GM12878 (cell line): ENCODE results near the gene DTNBP1. TPM values are rescaled to one million over a fixed set of nuclear protein-coding genes. Genes with fewer than 3 reads are reported as not detected.

Experiments
- ATAC-seq: fragments of 200-7000 bp; cut with Tn5 transposase; 3 replicates; pipeline ENCODE4 v1.9.1; 2020; ENCODE audit warnings: mild to moderate bottlenecking, moderate library complexity
- BruUV-seq: library from RNA; stranded (reverse); fragments of 400-500 nt; replicated peaks from 2 replicates; lab custom pipeline; 2021; lab: Mats Ljungman, UMichigan
- CTCF ChIA-PET: fragments of 300-600 bp; sonication (Branson Sonifier 250); formaldehyde crosslinking; extraction: SDS; loops from one replicate; lab custom pipeline; 2021; ENCODE audit warnings: inconsistent platforms; lab: Yijun Ruan, JAX
- POLR2A ChIA-PET: fragments of 350-600 bp; formaldehyde crosslinking; extraction: SDS; loops from one replicate; lab custom pipeline; 2021; ENCODE audit warnings: inconsistent platforms; lab: Charles Lee
- RAD21 ChIA-PET: fragments of 300-600 bp; sonication (Branson Sonifier 250); formaldehyde crosslinking; loops from one replicate; lab custom pipeline; 2023; ENCODE audit warnings: antibody characterized with exemption; ENCODE audit not compliant: unreplicated experiment; lab: Charles Lee
- SMC1A ChIA-PET: fragments of 300-600 bp; sonication (Branson Sonifier 250); formaldehyde crosslinking; loops from one replicate; lab custom pipeline; 2023; ENCODE audit not compliant: unreplicated experiment, uncharacterized antibody; lab: Charles Lee
- DNase-seq: peaks from one replicate; pipeline ENCODE4 v3.0.0-alpha.2; 2011; ENCODE audit warnings: low read depth, low spot score
- FAIRE-seq: peaks from 3 replicates; lab custom pipeline; 2011; peaks lifted over from hg19 to GRCh38; lab: Jason Lieb, UNC
- H2AFZ ChIP-seq: 2 replicates; pipeline ENCODE4 v1.6.0; 2011; ENCODE audit warnings: low read depth, low read length, control low read depth; ENCODE audit not compliant: control insufficient read depth
- H3K27ac ChIP-seq: 2 replicates; pipeline ENCODE4 v1.5.1; 2011; ENCODE audit warnings: control low read depth; ENCODE audit not compliant: control insufficient read depth, insufficient read depth
- H3K27me3 ChIP-seq, 2 experiments: replicated peaks in 1 of 2; 2 replicates each; pipeline versions ENCODE4 v1.6.0 to v1.6.1; 2011; ENCODE audit warnings: low read length in 1 of 2; ENCODE audit not compliant: control insufficient read depth in 2 of 2, insufficient read depth in 2 of 2
- H3K36me3 ChIP-seq, 2 experiments: 2 replicates each; pipeline ENCODE4 v1.5.1; 2011; ENCODE audit warnings: low read length in 1 of 2; ENCODE audit not compliant: control insufficient read depth in 2 of 2, insufficient read depth in 2 of 2
- H3K4me1 ChIP-seq: 2 replicates; pipeline ENCODE4 v1.6.1; 2011; ENCODE audit warnings: mild to moderate bottlenecking, low read length, moderate library complexity, mixed read lengths; ENCODE audit not compliant: control insufficient read depth, insufficient read depth
- H3K4me2 ChIP-seq: 2 replicates; pipeline ENCODE4 v1.6.0; 2011; ENCODE audit warnings: control low read depth; ENCODE audit not compliant: control insufficient read depth, insufficient read depth
- H3K4me3 ChIP-seq: fragments of 200-600 bp; sonication (generic); 2 replicates; pipeline ENCODE4 v1.5.1; 2016
- H3K79me2 ChIP-seq: 2 replicates; pipeline ENCODE4 v1.6.0; 2011; ENCODE audit warnings: low read length; ENCODE audit not compliant: control insufficient read depth, insufficient read depth
- H3K9ac ChIP-seq: 2 replicates; pipeline ENCODE4 v1.8.0; 2011; ENCODE audit warnings: low read length, control low read depth, mixed read lengths; ENCODE audit not compliant: control insufficient read depth, insufficient read depth
- H3K9me3 ChIP-seq: replicated peaks from 3 replicates; pipeline ENCODE4 v1.5.1; 2011; ENCODE audit warnings: mild to moderate bottlenecking, low read length; ENCODE audit not compliant: control insufficient read depth, insufficient read depth
- H4K20me1 ChIP-seq: 2 replicates; pipeline ENCODE4 v1.6.0; 2011; ENCODE audit not compliant: control insufficient read depth, insufficient read depth
- ASH2L ChIP-seq: fragments of 300-600, 200-600 bp; sonication (generic); IDR thresholded peaks from 2 replicates; pipeline ENCODE4 v1.6.1; 2017; ENCODE audit warnings: low read depth, mild to moderate bottlenecking, borderline replicate concordance
- CBFB ChIP-seq: IDR thresholded peaks from 2 replicates; pipeline ENCODE4 v1.6.1; 2016; ENCODE audit warnings: antibody characterized with exemption, low read depth
- GATAD2B ChIP-seq: fragments of 450-650 bp; conservative IDR thresholded peaks from 2 replicates; pipeline ENCODE4 v1.6.1; 2017; ENCODE audit warnings: low read depth, mild to moderate bottlenecking, moderate library complexity
- HCFC1 ChIP-seq: fragments of 150-350 bp; IDR thresholded peaks from 2 replicates; pipeline ENCODE4 v1.6.1; 2014; ENCODE audit warnings: low read length
- NFYB ChIP-seq: IDR thresholded peaks from 2 replicates; pipeline ENCODE4 v1.6.1; 2011; ENCODE audit warnings: low read depth, mild to moderate bottlenecking, low read length, improper control_type of control experiment, moderate library complexity; ENCODE audit not compliant: insufficient read depth
- SMARCA5 ChIP-seq: fragments of 450-650 bp; IDR thresholded peaks from 2 replicates; pipeline ENCODE4 v1.6.1; 2017; ENCODE audit warnings: mild to moderate bottlenecking
- STAT3 ChIP-seq: IDR thresholded peaks from 2 replicates; pipeline ENCODE4 v1.6.1; 2011; ENCODE audit warnings: low read depth, low read length, improper control_type of control experiment
- SUPT20H ChIP-seq: IDR thresholded peaks from 2 replicates; pipeline ENCODE4 v1.6.1; 2011; ENCODE audit warnings: low read depth, mild to moderate bottlenecking, low read length, moderate library complexity, borderline replicate concordance; ENCODE audit not compliant: control insufficient read depth
- YBX1 ChIP-seq: fragments of 450-650 bp; IDR thresholded peaks from 2 replicates; pipeline ENCODE4 v1.6.1; 2016; ENCODE audit warnings: antibody characterized with exemption
- YY1 ChIP-seq: IDR thresholded peaks from 2 replicates; pipeline ENCODE4 v1.6.1; 2011; ENCODE audit warnings: low read depth, mild to moderate bottlenecking, low read length
- ZNF24 ChIP-seq: fragments of 450-650 bp; IDR thresholded peaks from 2 replicates; pipeline ENCODE4 v1.6.1; 2017; ENCODE audit warnings: antibody characterized with exemption, mild to moderate bottlenecking
- WGBS: methylation state at CpG from one replicate; pipeline ENCODE4 v1.1.6; 2016; ENCODE audit warnings: low lambda C conversion rate; ENCODE audit not compliant: insufficient replicate concordance, insufficient coverage; ENCODE audit errors: missing lambda C conversion rate; 5-methylcytosine and 5-hydroxymethylcytosine counted together
- in situ Hi-C: fragments of 300-500 bp; cut with MboI; formaldehyde crosslinking; loops from 9 replicates; pipeline ENCODE4 v1.14.3; 2018; ENCODE audit warnings: mixed read lengths
- intact Hi-C: fragments of 100-400 bp; cut with micrococcal nuclease; formaldehyde crosslinking; loops from one replicate; pipeline ENCODE4 v1.14.2; 2022; ENCODE audit not compliant: unreplicated experiment
- polyA plus RNA-seq, 11 experiments: library from polyadenylated mRNA; depleted of rRNA in 4 of 11; unstranded in 6 of 11; stranded (reverse) in 5 of 11; fragments of >200 nt; fragmentation: Nextera tagmentation in 4 of 11; fragmentation: Illumina TruSeq in 1 of 11; extraction: Ambion mirVana in 4 of 11; extraction: Trizol in 1 of 11; gene quantifications; 1 replicate in 1 of 11; 2 replicates in 10 of 11; pipeline versions ENCODE4 v1.2.1 to v1.2.3, GENCODE V29; 2011 to 2016; ENCODE audit warnings: inconsistent platforms in 2 of 11, missing spikeins in 2 of 11, low read depth in 1 of 11
- total RNA-seq, 4 experiments: library from RNA; depleted of rRNA in 3 of 4; stranded (reverse); fragments of >200 nt in 3 of 4; fragmentation: Illumina TruSeq in 1 of 4; extraction: Trizol in 1 of 4; gene quantifications; 2 replicates each; pipeline versions ENCODE4 v1.2.1 to v1.2.3, GENCODE V29; 2013 to 2021
- TF ChIP-seq, protein P1 (sequence below): fragments of 450-650 bp; IDR thresholded peaks from 2 replicates; pipeline ENCODE4 v1.6.1; 2017; ENCODE audit warnings: mild to moderate bottlenecking, moderate library complexity
- TF ChIP-seq, protein P2 (sequence below): IDR thresholded peaks from 2 replicates; pipeline ENCODE4 v1.6.1; 2012; ENCODE audit warnings: mild to moderate bottlenecking, low read depth, low read length
- TF ChIP-seq, protein P3 (sequence below), 3 experiments: IDR thresholded peaks in 2 of 3; conservative IDR thresholded peaks in 1 of 3; 2 replicates each; pipeline ENCODE4 v1.5.1; 2011; ENCODE audit warnings: low read depth in 3 of 3, low read length in 3 of 3, mild to moderate bottlenecking in 3 of 3, control low read depth in 2 of 3, moderate library complexity in 2 of 3, inconsistent platforms in 1 of 3, mixed read lengths in 1 of 3; ENCODE audit not compliant: control insufficient read depth in 2 of 3, insufficient read depth in 1 of 3; ENCODE audit errors: extremely low read depth in 1 of 3
- TF ChIP-seq, protein P4 (sequence below): IDR thresholded peaks from 2 replicates; pipeline ENCODE4 v1.6.1; 2011; ENCODE audit warnings: low read depth, mild to moderate bottlenecking, low read length, moderate library complexity, borderline replicate concordance; ENCODE audit errors: extremely low read depth

The DTNBP1 gene
- total and polyA plus RNA-seq, 10 of the 15 experiments (the other 5 are each of a cell fraction or from before 2014, with no cell fraction given) = 7.1 to 40.3 (median 20.1) TPM

DNA sequence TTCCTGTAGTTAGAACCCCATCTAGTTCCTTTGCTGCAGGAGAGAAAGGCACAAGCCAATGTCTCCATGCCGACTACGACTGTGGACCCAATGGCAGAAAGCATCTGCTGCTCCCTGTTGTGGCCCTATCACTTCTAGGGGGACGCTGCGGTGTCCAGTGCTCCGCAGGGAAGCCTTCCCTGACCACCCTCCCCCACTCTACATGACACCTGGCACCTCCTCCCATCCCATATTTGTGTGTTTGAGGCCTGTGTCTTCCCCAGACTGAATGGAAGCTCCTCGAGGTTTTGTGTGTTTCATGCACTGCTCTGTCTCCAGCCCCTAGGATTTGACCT is 159.5 kb downstream of the DTNBP1 start:
- no peak for DNase-seq
- Histone ChIP-seq H3K9me3 (no peaks in the 10 kb centered on the region), H3K9ac (no peak overlapping the region), H3K27ac (no peak overlapping the region), H2AFZ (no peak overlapping the region), H3K27me3 (no peaks in the 10 kb centered on the region), H4K20me1 (no peaks in the 10 kb centered on the region), H3K4me1 (no peaks in the 10 kb centered on the region), H3K36me3 (peaks cover 24 to 43% of the 10 kb centered on the region in 2 experiments; a peak in 3 of 4 replicates), H3K4me2 (no peak overlapping the region), H3K4me3 (no peak overlapping the region), H3K79me2 (no peaks in the 10 kb centered on the region)
- CTCF ChIA-PET = no interaction called here
- ATAC-seq = no peak
- POLR2A ChIA-PET = interaction anchor here (1.0 kb wide), 1 partner anchor 111 kb away, joined by 5 read pairs; no protein-coding TSS in a partner anchor
- in situ Hi-C loops = no loop called here
- BruUV-seq = no TSS peak
- WGBS = 88% methylated on average over 6 of the region's 6 CpGs
- FAIRE-seq = no peak
- SMC1A ChIA-PET = interaction anchor here (0.5 kb wide), 1 partner anchor 1132 kb away, joined by 3 read pairs; no protein-coding TSS in a partner anchor
- RAD21 ChIA-PET = no interaction called here
- intact Hi-C loops = no loop called here
- no peak for TF ChIP-seq SMARCA5
- TF ChIP-seq STAT3 = no peak
- TF ChIP-seq HCFC1 = no peak
- no peak for TF ChIP-seq YY1
- no peak for TF ChIP-seq ASH2L
- TF ChIP-seq, protein P1, sequence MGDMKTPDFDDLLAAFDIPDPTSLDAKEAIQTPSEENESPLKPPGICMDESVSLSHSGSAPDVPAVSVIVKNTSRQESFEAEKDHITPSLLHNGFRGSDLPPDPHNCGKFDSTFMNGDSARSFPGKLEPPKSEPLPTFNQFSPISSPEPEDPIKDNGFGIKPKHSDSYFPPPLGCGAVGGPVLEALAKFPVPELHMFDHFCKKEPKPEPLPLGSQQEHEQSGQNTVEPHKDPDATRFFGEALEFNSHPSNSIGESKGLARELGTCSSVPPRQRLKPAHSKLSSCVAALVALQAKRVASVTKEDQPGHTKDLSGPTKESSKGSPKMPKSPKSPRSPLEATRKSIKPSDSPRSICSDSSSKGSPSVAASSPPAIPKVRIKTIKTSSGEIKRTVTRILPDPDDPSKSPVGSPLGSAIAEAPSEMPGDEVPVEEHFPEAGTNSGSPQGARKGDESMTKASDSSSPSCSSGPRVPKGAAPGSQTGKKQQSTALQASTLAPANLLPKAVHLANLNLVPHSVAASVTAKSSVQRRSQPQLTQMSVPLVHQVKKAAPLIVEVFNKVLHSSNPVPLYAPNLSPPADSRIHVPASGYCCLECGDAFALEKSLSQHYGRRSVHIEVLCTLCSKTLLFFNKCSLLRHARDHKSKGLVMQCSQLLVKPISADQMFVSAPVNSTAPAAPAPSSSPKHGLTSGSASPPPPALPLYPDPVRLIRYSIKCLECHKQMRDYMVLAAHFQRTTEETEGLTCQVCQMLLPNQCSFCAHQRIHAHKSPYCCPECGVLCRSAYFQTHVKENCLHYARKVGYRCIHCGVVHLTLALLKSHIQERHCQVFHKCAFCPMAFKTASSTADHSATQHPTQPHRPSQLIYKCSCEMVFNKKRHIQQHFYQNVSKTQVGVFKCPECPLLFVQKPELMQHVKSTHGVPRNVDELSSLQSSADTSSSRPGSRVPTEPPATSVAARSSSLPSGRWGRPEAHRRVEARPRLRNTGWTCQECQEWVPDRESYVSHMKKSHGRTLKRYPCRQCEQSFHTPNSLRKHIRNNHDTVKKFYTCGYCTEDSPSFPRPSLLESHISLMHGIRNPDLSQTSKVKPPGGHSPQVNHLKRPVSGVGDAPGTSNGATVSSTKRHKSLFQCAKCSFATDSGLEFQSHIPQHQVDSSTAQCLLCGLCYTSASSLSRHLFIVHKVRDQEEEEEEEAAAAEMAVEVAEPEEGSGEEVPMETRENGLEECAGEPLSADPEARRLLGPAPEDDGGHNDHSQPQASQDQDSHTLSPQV = no peak
- TF ChIP-seq, protein P2, sequence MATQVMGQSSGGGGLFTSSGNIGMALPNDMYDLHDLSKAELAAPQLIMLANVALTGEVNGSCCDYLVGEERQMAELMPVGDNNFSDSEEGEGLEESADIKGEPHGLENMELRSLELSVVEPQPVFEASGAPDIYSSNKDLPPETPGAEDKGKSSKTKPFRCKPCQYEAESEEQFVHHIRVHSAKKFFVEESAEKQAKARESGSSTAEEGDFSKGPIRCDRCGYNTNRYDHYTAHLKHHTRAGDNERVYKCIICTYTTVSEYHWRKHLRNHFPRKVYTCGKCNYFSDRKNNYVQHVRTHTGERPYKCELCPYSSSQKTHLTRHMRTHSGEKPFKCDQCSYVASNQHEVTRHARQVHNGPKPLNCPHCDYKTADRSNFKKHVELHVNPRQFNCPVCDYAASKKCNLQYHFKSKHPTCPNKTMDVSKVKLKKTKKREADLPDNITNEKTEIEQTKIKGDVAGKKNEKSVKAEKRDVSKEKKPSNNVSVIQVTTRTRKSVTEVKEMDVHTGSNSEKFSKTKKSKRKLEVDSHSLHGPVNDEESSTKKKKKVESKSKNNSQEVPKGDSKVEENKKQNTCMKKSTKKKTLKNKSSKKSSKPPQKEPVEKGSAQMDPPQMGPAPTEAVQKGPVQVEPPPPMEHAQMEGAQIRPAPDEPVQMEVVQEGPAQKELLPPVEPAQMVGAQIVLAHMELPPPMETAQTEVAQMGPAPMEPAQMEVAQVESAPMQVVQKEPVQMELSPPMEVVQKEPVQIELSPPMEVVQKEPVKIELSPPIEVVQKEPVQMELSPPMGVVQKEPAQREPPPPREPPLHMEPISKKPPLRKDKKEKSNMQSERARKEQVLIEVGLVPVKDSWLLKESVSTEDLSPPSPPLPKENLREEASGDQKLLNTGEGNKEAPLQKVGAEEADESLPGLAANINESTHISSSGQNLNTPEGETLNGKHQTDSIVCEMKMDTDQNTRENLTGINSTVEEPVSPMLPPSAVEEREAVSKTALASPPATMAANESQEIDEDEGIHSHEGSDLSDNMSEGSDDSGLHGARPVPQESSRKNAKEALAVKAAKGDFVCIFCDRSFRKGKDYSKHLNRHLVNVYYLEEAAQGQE = no peak
- TF ChIP-seq GATAD2B = no peak
- no peak for TF ChIP-seq SUPT20H
- TF ChIP-seq NFYB = no peak
- TF ChIP-seq YBX1 = no peak
- TF ChIP-seq, protein P3, sequence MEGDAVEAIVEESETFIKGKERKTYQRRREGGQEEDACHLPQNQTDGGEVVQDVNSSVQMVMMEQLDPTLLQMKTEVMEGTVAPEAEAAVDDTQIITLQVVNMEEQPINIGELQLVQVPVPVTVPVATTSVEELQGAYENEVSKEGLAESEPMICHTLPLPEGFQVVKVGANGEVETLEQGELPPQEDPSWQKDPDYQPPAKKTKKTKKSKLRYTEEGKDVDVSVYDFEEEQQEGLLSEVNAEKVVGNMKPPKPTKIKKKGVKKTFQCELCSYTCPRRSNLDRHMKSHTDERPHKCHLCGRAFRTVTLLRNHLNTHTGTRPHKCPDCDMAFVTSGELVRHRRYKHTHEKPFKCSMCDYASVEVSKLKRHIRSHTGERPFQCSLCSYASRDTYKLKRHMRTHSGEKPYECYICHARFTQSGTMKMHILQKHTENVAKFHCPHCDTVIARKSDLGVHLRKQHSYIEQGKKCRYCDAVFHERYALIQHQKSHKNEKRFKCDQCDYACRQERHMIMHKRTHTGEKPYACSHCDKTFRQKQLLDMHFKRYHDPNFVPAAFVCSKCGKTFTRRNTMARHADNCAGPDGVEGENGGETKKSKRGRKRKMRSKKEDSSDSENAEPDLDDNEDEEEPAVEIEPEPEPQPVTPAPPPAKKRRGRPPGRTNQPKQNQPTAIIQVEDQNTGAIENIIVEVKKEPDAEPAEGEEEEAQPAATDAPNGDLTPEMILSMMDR (IDR thresholded peaks at IDR 0.05 in 2 of 3, conservative IDR thresholded peaks at IDR 0.05 in 1 of 3; ENCODE audit: control insufficient read depth in 2 of 3, extremely low read depth in 1 of 3, insufficient read depth in 1 of 3, low read depth in 3 of 3, low read length in 3 of 3) = no peak
- TF ChIP-seq, protein P4, sequence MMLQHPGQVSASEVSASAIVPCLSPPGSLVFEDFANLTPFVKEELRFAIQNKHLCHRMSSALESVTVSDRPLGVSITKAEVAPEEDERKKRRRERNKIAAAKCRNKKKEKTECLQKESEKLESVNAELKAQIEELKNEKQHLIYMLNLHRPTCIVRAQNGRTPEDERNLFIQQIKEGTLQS = no peak
- no peak for TF ChIP-seq ZNF24
- TF ChIP-seq CBFB = no peak
